ENCODE measurements around the gene LACTBL1. TPM values are rescaled to one million over a fixed set of nuclear protein-coding genes. Genes with fewer than 3 reads are reported as not detected.
"Not testable (repeated sequence)": the region's sequence is repeated elsewhere in the genome, so short reads cannot be mapped to it uniquely, and the experiment has no call there.

Gene LACTBL1
- total RNA-seq, 2 experiments from 2014 or later, result not detected

DNA sequence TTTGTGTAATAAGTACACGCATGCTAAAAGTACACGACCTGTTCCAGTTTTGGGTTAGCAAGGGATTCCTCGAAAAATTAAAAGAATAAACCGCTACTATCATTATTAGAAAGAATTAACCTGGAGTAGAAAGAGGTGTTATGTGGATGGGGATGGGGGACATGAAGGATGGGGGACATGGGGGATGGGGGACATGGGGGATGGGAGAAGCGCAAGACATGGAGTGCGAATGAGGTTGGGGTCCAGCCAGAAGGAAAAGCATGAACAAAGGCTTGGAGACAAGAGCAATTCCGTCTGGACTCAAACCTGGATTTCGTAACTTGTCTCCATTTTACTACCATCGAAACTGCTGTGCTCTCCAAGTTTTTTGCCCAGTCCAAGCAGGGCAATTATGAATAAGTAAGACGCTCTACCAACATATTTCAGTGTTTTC lies 46.0 kb upstream of the LACTBL1 start:
- H3K36me3 Mint-ChIP-seq (ENCODE audit: low read depth), result peaks cover 28% of the 10 kb centered on the region
- CTCF ChIA-PET, result no interaction called here
- Histone ChIP-seq H3K4me3 (ENCODE audit: low read length) (peak overlapping the region; percentile 86), H3K27ac (ENCODE audit: low read depth in 1 of 2, low read length in 2 of 2) (peak overlapping the region in 1 of 2 donors; percentile 41), H3K9me3 (ENCODE audit: control insufficient read depth in 1 of 2, insufficient read depth in 1 of 2, low read length in 2 of 2) (peaks cover 0 to 7% of the 10 kb centered on the region in 2 experiments), H3K36me3 (ENCODE audit: insufficient read depth, low read length) (no peaks in the 10 kb centered on the region), H3K4me1 (ENCODE audit: insufficient read depth, low read length) (peaks cover 25% of the 10 kb centered on the region), H3K27me3 (ENCODE audit: control insufficient read depth in 1 of 2, insufficient read depth in 2 of 2, low read length in 2 of 2) (no peaks in the 10 kb centered on the region)
- H3K4me3 Mint-ChIP-seq, result peak overlapping the region; percentile 97
- no peak for ATAC-seq (ENCODE audit: poor library complexity)
- DNase-seq, result peak in 1 of 14 experiments; percentile 5
- no peaks in the 10 kb centered on the region for H3K27me3 Mint-ChIP-seq
- intact Hi-C loops (cut with DNase I, micrococcal nuclease), result loop anchor here in 1 of 2 experiments (2.0 kb wide), 2 partner anchors 150 to 674 kb away; partner anchors contain the start of gene LUZP1
- H3K27ac Mint-ChIP-seq, result peak overlapping the region; percentile 70
- TF ChIP-seq, protein P1, sequence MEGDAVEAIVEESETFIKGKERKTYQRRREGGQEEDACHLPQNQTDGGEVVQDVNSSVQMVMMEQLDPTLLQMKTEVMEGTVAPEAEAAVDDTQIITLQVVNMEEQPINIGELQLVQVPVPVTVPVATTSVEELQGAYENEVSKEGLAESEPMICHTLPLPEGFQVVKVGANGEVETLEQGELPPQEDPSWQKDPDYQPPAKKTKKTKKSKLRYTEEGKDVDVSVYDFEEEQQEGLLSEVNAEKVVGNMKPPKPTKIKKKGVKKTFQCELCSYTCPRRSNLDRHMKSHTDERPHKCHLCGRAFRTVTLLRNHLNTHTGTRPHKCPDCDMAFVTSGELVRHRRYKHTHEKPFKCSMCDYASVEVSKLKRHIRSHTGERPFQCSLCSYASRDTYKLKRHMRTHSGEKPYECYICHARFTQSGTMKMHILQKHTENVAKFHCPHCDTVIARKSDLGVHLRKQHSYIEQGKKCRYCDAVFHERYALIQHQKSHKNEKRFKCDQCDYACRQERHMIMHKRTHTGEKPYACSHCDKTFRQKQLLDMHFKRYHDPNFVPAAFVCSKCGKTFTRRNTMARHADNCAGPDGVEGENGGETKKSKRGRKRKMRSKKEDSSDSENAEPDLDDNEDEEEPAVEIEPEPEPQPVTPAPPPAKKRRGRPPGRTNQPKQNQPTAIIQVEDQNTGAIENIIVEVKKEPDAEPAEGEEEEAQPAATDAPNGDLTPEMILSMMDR (IDR thresholded peaks at IDR 0.05), result no peak
- peaks cover 46% of the 10 kb centered on the region for H3K4me1 Mint-ChIP-seq (ENCODE audit: low read depth)
- POLR2A ChIA-PET, result interaction anchor here (0.6 to 1.7 kb wide), 6 partner anchors 14 to 725 kb away, joined by 3 to 8 read pairs (median 5); partner anchors contain the start of genes ELOA, HNRNPR and RPL11
- peaks cover 6% of the 10 kb centered on the region for H3K9me3 Mint-ChIP-seq

DNA sequence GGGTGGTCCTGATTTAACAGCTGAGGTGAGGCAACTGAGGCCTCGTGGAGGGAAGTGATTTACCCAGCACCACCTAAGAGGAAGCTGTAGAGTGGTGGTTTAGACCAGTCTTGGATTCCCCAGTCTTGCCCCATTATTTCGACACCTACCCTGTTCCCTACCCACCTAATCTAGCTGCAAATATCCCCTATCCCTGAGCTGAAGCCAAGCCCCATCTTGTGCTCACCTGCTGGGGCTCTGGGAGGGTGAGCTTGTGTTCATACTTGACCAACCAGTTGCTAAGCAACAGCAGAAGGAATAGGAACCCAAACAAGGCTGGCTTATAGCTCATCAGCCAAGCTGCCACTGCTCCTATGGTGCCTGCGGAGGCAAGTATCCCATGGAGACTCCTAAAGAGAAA lies 41.0 kb upstream of the LACTBL1 start:
- ChIA-PET POLR2A (no interaction called here), CTCF (no interaction called here)
- H3K27me3 ChIP-seq (ENCODE audit: control insufficient read depth in 1 of 2, insufficient read depth in 2 of 2, low read length in 2 of 2), result no peaks in the 10 kb centered on the region
- no peaks in the 10 kb centered on the region for H3K27me3 Mint-ChIP-seq
- no peaks in the 10 kb centered on the region for H3K9me3 Mint-ChIP-seq
- no peak overlapping the region for H3K4me3 ChIP-seq (ENCODE audit: low read length)
- TF ChIP-seq, protein P1 (IDR thresholded peaks at IDR 0.05), result no peak
- peaks cover 5% of the 10 kb centered on the region for H3K4me1 ChIP-seq (ENCODE audit: insufficient read depth, low read length)
- no peaks in the 10 kb centered on the region for H3K9me3 ChIP-seq (ENCODE audit: control insufficient read depth in 1 of 2, insufficient read depth in 1 of 2, low read length in 2 of 2)
- H3K4me3 Mint-ChIP-seq, result no peak overlapping the region
- ATAC-seq (ENCODE audit: poor library complexity) (no peak), DNase-seq (peak in 2 of 14 experiments; percentile 43 to 48)
- no peak overlapping the region for H3K27ac ChIP-seq (ENCODE audit: low read depth in 1 of 2, low read length in 2 of 2)
- H3K27ac Mint-ChIP-seq, result no peak overlapping the region
- intact Hi-C loops (cut with DNase I, micrococcal nuclease), result no loop called here
- no peaks in the 10 kb centered on the region for H3K36me3 Mint-ChIP-seq (ENCODE audit: low read depth)
- no peaks in the 10 kb centered on the region for H3K36me3 ChIP-seq (ENCODE audit: insufficient read depth, low read length)
- H3K4me1 Mint-ChIP-seq (ENCODE audit: low read depth), result peaks cover 7% of the 10 kb centered on the region

DNA sequence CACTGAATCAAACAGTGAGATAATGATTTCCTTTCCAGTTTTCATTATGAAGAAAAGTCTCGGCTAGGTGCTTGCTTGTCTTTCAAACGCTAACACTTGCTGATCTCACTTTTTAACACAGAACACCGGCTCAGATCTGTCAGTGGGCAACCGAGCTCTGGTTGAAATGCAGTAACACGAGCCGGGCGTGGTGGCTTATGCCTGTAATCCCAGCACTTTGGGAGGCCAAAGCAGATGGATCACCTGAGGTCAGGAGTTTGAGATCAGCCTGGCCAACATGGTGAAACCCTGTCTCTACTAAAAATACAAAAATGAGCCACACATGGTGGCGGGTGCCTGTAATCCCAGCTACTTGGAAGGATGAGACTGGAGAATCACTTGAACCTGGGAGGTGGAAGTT lies 37.4 kb upstream of the LACTBL1 start:
- H3K36me3 ChIP-seq (ENCODE audit: insufficient read depth, low read length); POLR2A ChIA-PET; H3K4me3 Mint-ChIP-seq; H3K36me3 Mint-ChIP-seq (ENCODE audit: low read depth); H3K27me3 Mint-ChIP-seq; H3K9me3 Mint-ChIP-seq; H3K27ac ChIP-seq (ENCODE audit: low read depth in 1 of 2, low read length in 2 of 2); DNase-seq; H3K27ac Mint-ChIP-seq; ATAC-seq (ENCODE audit: poor library complexity); H3K4me1 ChIP-seq (ENCODE audit: insufficient read depth, low read length); H3K9me3 ChIP-seq (ENCODE audit: control insufficient read depth in 1 of 2, insufficient read depth in 1 of 2, low read length in 2 of 2); intact Hi-C loops (cut with DNase I, micrococcal nuclease); H3K4me1 Mint-ChIP-seq (ENCODE audit: low read depth); H3K27me3 ChIP-seq (ENCODE audit: control insufficient read depth in 1 of 2, insufficient read depth in 2 of 2, low read length in 2 of 2); H3K4me3 ChIP-seq (ENCODE audit: low read length): not testable (repeated sequence)
- CTCF ChIA-PET, result interaction anchor here (0.7 kb wide), 1 partner anchor 1109 kb away, joined by 3 read pairs; no protein-coding TSS in a partner anchor

DNA sequence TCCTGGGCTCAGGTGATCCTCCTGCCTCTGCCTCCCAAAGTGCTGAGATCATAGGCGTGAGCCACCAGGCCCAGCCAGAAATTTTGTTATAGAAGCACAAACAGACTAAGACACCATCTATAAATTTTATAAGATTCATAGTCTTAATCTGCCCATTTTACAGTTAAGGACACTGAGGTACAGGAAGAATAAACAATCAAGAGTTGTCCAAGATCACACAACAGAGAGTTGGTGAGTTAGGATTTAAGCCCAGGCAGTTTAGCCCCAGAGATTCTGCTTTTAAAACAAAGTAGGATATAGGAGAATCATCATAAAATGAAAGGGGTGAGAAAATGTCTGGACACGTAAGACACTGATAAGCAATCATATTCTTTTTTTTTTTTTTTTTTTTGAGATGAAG lies 36.2 kb upstream of the LACTBL1 start:
- DNase-seq (no peak), ATAC-seq (ENCODE audit: poor library complexity) (no peak)
- TF ChIP-seq, protein P1 (IDR thresholded peaks at IDR 0.05), result no peak
- Histone ChIP-seq H3K4me3 (ENCODE audit: low read length) (no peak overlapping the region), H3K9me3 (ENCODE audit: control insufficient read depth in 1 of 2, insufficient read depth in 1 of 2, low read length in 2 of 2) (no peaks in the 10 kb centered on the region), H3K36me3 (ENCODE audit: insufficient read depth, low read length) (no peaks in the 10 kb centered on the region), H3K27ac (ENCODE audit: low read depth in 1 of 2, low read length in 2 of 2) (no peak overlapping the region), H3K4me1 (ENCODE audit: insufficient read depth, low read length) (no peaks in the 10 kb centered on the region), H3K27me3 (ENCODE audit: control insufficient read depth in 1 of 2, insufficient read depth in 2 of 2, low read length in 2 of 2) (no peaks in the 10 kb centered on the region)
- H3K9me3 Mint-ChIP-seq, result no peaks in the 10 kb centered on the region
- no peak overlapping the region for H3K4me3 Mint-ChIP-seq
- intact Hi-C loops (cut with DNase I, micrococcal nuclease), result no loop called here
- no peaks in the 10 kb centered on the region for H3K36me3 Mint-ChIP-seq (ENCODE audit: low read depth)
- H3K27ac Mint-ChIP-seq, result no peak overlapping the region
- H3K4me1 Mint-ChIP-seq (ENCODE audit: low read depth), result no peaks in the 10 kb centered on the region
- H3K27me3 Mint-ChIP-seq, result peaks cover 6% of the 10 kb centered on the region
- CTCF ChIA-PET, result no interaction called here
- POLR2A ChIA-PET, result no interaction called here

Data from CD4-positive, alpha-beta T cell (primary cell).